Heart right ventricle (tissue), 16 donors: Measurements from ENCODE around the gene ADRB1. TPM values are rescaled to one million over a fixed set of nuclear protein-coding genes. Genes with fewer than 3 reads are reported as not detected.
A peak's percentile ranks its signal among the peaks of the same experiment; 100 is the strongest.

ENCODE experiments used
- ATAC-seq, 8 donors: fragments of 200-7000 bp; cut with Tn5 transposase; one replicate each; pipeline ENCODE4 v1.9.1; 2020; ENCODE audit warnings: mild to moderate bottlenecking in 8 of 8, moderate library complexity in 8 of 8, moderate number of reproducible peaks in 1 of 8
- DNase-seq, 2 donors: peaks; one replicate each; pipeline ENCODE4 v3.0.0-alpha.2; 2020
- H3K27ac ChIP-seq, 10 donors: fragments of 200-600 bp; sonication (generic) in 2 of 10; one replicate each; pipeline versions ENCODE4 v1.5.0 to v1.8.0; 2020 to 2022; ENCODE audit warnings: mild to moderate bottlenecking in 3 of 10
- H3K27me3 ChIP-seq, 7 donors: fragments of 200-600 bp; one replicate each; pipeline ENCODE4 v1.8.0; 2021 to 2022; ENCODE audit warnings: mild to moderate bottlenecking in 2 of 7
- H3K36me3 ChIP-seq, 9 donors: fragments of 200-600 bp; sonication (generic) in 1 of 9; one replicate each; pipeline versions ENCODE4 v1.5.0 to v1.8.0; 2020 to 2022; ENCODE audit warnings: mild to moderate bottlenecking in 2 of 9
- H3K4me1 ChIP-seq, 9 donors: fragments of 200-600 bp; sonication (generic) in 1 of 9; one replicate each; pipeline versions ENCODE4 v1.5.0 to v1.8.0; 2020 to 2022; ENCODE audit warnings: mild to moderate bottlenecking in 4 of 9
- H3K4me3 ChIP-seq, 10 donors: fragments of 200-600 bp; sonication (generic) in 2 of 10; one replicate each; pipeline versions ENCODE4 v1.5.0 to v1.8.0; 2020 to 2022; ENCODE audit warnings: mild to moderate bottlenecking in 7 of 10, moderate library complexity in 2 of 10
- H3K9me3 ChIP-seq, 11 donors: fragments of 200-600 bp in 10 of 11; sonication (generic) in 2 of 11; one replicate each; pipeline versions ENCODE4 v1.5.0 to v1.8.0; 2013 to 2022; ENCODE audit warnings: mild to moderate bottlenecking in 2 of 11, control low read depth in 1 of 11, moderate library complexity in 1 of 11
- WGBS, 2 donors: extraction: QIAGEN DNeasy Blood & Tissue Kit; methylation state at CpG; one replicate each; pipeline ENCODE4 v1.1.7; 2013; ENCODE audit warnings: inconsistent platforms in 1 of 2; 5-methylcytosine and 5-hydroxymethylcytosine counted together
- intact Hi-C, 10 donors: fragments of 100-400 bp; cut with DNase I; formaldehyde crosslinking; loops; one replicate each; pipeline versions ENCODE4 v1.11.1 to v1.14.2; 2022
- polyA plus RNA-seq, 2 donors: library from polyadenylated mRNA; stranded (reverse); fragments of 200-250 nt; gene quantifications; one replicate each; pipeline ENCODE4 v1.2.3, GENCODE V29; 2013
- total RNA-seq, 10 donors: library from RNA; stranded (reverse); fragmentation: NEBNext Ultra II Directional in 3 of 10; extraction: Animal tissue kit (Norgen Biotek cat#: 25700) in 3 of 10; gene quantifications; one replicate each; pipeline versions ENCODE4 v1.2.1 to v1.2.4, GENCODE V29; 2021 to 2023
- TF ChIP-seq, protein P1 (sequence below), 9 donors: fragments of 200-600 bp; sonication (generic) in 2 of 9; IDR thresholded peaks; one replicate each; pipeline versions ENCODE4 v1.5.0 to v1.8.0; 2021 to 2022; ENCODE audit warnings: antibody characterized with exemption in 9 of 9, mild to moderate bottlenecking in 5 of 9, moderate library complexity in 1 of 9
- donor health status: Arrhythmogenic right ventricular cardiomyopathy.
- donor health status: ischemic (EF 13 %, LVEDD 7.1; RV severe dilation, severe dysfunction).
- donor health status: healthy with polysubstance abuse.
- donor health status: DM: no; HTN: yes; CAD: no.
- donor health status: DM: no; HTN: no; CAD: no.
- donor health status: ischemic (EF 25% LVEDD 6.9; RV normal size, moderate dysfunction).
- donor health status: ischemic (EF 25% LVEDD 5.7; RV mildly dilated, moderate dysfunction).
- donor health status: healthy.
- donor health status: DM: yes; HTN: yes; CAD: no.
- donor health status: Ischemic cardiomyopathy.
- donor health status: ischemic (EF 35%, LVEDD 5.7; RV mildly dilated, moderate dysfunction).
- donor health status: nonischemic (EF 11% LVEDD 7.7; RV severe dilation, severe dysfunction).
- donor health status: DM: yes; HTN: yes; CAD: no.
- donor health status: PGD.
- donor health status: ischemic (EF 29% LVEDD 5.4; RV normal size, mild dysfunction).
- donor health status: nonischemic (EF 23%, LVEDD 6.1; RV moderate dilation, normal function).

Gene ADRB1
- total and polyA plus RNA-seq, 12 donors, result 4.7 to 98.7 (median 36.0) TPM

GRCh38 chr10:114042895-114043531, 653 bp upstream of the ADRB1 start:
- peak overlapping the region in 9 of 10 donors; percentile 56 to 66 (median 60) for H3K4me3 ChIP-seq
- 1% methylated on average over 38 of the region's 38 CpGs for WGBS, 2 donors
- intact Hi-C loops, result loop anchor here in 8 of 10 donors (2.0 to 10.0 kb wide), 13 partner anchors 20 to 188 kb away; partner anchors contain the start of genes DCLRE1A (in 3 of the 8) and NHLRC2 (in 3 of the 8)
- TF ChIP-seq, protein P1, sequence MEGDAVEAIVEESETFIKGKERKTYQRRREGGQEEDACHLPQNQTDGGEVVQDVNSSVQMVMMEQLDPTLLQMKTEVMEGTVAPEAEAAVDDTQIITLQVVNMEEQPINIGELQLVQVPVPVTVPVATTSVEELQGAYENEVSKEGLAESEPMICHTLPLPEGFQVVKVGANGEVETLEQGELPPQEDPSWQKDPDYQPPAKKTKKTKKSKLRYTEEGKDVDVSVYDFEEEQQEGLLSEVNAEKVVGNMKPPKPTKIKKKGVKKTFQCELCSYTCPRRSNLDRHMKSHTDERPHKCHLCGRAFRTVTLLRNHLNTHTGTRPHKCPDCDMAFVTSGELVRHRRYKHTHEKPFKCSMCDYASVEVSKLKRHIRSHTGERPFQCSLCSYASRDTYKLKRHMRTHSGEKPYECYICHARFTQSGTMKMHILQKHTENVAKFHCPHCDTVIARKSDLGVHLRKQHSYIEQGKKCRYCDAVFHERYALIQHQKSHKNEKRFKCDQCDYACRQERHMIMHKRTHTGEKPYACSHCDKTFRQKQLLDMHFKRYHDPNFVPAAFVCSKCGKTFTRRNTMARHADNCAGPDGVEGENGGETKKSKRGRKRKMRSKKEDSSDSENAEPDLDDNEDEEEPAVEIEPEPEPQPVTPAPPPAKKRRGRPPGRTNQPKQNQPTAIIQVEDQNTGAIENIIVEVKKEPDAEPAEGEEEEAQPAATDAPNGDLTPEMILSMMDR (IDR thresholded peaks at IDR 0.05), result no peak
- DNase-seq (peak; percentile 42 to 60), ATAC-seq (peak; percentile 51 to 83 (median 58))
- H3K36me3 ChIP-seq, result no peaks in the 10 kb centered on the region
- H3K27ac ChIP-seq, result peak overlapping the region; percentile 74 to 92 (median 89)
- H3K27me3 ChIP-seq, result peaks cover 0 to 81% (median 10%) of the 10 kb centered on the region in 7 donors
- peaks cover 0 to 25% (median 4%) of the 10 kb centered on the region in 9 donors for H3K4me1 ChIP-seq
- no peaks in the 10 kb centered on the region for H3K9me3 ChIP-seq

- Histone ChIP-seq H3K4me3 (peak overlapping the region; percentile 47 to 66 (median 60)), H3K27me3 (peaks cover 0 to 90% (median 10%) of the 10 kb centered on the region in 7 donors), H3K9me3 (no peaks in the 10 kb centered on the region), H3K4me1 (peaks cover 0 to 25% (median 8%) of the 10 kb centered on the region in 9 donors), H3K27ac (peak overlapping the region; percentile 74 to 91 (median 86)), H3K36me3 (no peaks in the 10 kb centered on the region)
- intact Hi-C loops, result loop anchor here in 8 of 10 donors (2.0 to 10.0 kb wide), 11 partner anchors 53 to 190 kb away; partner anchors contain the start of genes DCLRE1A (in 3 of the 8) and NHLRC2 (in 3 of the 8)
- DNase-seq (peak in 1 of 2 donors; percentile 47), ATAC-seq (peak in 3 of 8 donors; percentile 1 to 7 (median 5))
- WGBS, 2 donors, result 3 to 6% methylated on average over 88 to 106 of the region's 106 CpGs
- TF ChIP-seq, protein P1 (IDR thresholded peaks at IDR 0.05), result no peak
Observed at GRCh38 chr10:114044247-114045135, 825 bp downstream of the ADRB1 start.

DNA sequence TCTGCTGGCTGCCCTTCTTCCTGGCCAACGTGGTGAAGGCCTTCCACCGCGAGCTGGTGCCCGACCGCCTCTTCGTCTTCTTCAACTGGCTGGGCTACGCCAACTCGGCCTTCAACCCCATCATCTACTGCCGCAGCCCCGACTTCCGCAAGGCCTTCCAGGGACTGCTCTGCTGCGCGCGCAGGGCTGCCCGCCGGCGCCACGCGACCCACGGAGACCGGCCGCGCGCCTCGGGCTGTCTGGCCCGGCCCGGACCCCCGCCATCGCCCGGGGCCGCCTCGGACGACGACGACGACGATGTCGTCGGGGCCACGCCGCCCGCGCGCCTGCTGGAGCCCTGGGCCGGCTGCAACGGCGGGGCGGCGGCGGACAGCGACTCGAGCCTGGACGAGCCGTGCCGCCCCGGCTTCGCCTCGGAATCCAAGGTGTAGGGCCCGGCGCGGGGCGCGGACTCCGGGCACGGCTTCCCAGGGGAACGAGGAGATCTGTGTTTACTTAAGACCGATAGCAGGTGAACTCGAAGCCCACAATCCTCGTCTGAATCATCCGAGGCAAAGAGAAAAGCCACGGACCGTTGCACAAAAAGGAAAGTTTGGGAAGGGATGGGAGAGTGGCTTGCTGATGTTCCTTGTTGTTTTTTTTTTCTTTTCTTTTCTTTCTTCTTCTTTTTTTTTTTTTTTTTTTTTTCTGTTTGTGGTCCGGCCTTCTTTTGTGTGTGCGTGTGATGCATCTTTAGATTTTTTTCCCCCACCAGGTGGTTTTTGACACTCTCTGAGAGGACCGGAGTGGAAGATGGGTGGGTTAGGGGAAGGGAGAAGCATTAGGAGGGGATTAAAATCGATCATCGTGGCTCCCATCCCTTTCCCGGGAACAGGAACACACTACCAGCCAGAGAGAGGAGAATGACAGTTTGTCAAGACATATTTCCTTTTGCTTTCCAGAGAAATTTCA, 1.7 kb downstream of the ADRB1 start:
- peak in 1 of 2 donors; percentile 55 for DNase-seq
- intact Hi-C loops, result loop anchor here in 7 of 10 donors (2.0 to 10.0 kb wide), 7 partner anchors 19 to 191 kb away; partner anchors contain the start of genes DCLRE1A (in 3 of the 7) and NHLRC2 (in 3 of the 7)
- TF ChIP-seq, protein P1 (IDR thresholded peaks at IDR 0.05), result no peak
- no peaks in the 10 kb centered on the region for H3K36me3 ChIP-seq
- peak overlapping the region; percentile 52 to 91 (median 86) for H3K27ac ChIP-seq
- H3K9me3 ChIP-seq, result no peaks in the 10 kb centered on the region
- peaks cover 0 to 25% (median 8%) of the 10 kb centered on the region in 9 donors for H3K4me1 ChIP-seq
- H3K4me3 ChIP-seq, result peak overlapping the region; percentile 42 to 66 (median 60)
- peaks cover 0 to 90% (median 10%) of the 10 kb centered on the region in 7 donors for H3K27me3 ChIP-seq
- WGBS, 2 donors, result 2 to 4% methylated on average over 78 of the region's 78 CpGs
- no peak for ATAC-seq
